C4-2B (cell line): Measurements from ENCODE around the gene IL3.

Experiments
- ZFX ChIP-seq: fragments of 450-650 bp; IDR thresholded peaks from 2 replicates; pipeline ENCODE4 v1.6.1; 2017
- TF ChIP-seq, protein P1 (sequence below): fragments of 450-650 bp; conservative IDR thresholded peaks from 2 replicates; pipeline ENCODE4 v1.5.1; 2017; ENCODE audit warnings: mild to moderate bottlenecking

- TF ChIP-seq, protein P1, sequence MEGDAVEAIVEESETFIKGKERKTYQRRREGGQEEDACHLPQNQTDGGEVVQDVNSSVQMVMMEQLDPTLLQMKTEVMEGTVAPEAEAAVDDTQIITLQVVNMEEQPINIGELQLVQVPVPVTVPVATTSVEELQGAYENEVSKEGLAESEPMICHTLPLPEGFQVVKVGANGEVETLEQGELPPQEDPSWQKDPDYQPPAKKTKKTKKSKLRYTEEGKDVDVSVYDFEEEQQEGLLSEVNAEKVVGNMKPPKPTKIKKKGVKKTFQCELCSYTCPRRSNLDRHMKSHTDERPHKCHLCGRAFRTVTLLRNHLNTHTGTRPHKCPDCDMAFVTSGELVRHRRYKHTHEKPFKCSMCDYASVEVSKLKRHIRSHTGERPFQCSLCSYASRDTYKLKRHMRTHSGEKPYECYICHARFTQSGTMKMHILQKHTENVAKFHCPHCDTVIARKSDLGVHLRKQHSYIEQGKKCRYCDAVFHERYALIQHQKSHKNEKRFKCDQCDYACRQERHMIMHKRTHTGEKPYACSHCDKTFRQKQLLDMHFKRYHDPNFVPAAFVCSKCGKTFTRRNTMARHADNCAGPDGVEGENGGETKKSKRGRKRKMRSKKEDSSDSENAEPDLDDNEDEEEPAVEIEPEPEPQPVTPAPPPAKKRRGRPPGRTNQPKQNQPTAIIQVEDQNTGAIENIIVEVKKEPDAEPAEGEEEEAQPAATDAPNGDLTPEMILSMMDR = no peak
- no peak for TF ChIP-seq ZFX
Observed at GRCh38 chr5:132070460-132071337, 10.2 kb downstream of the IL3 start.
